HG03135 (cell line): ENCODE data around the gene ELFN2.

Source experiments
- ATAC-seq: cut with Tn5 transposase; IDR thresholded peaks from one replicate; pipeline ENCODE4 v1.9.1; 2021; ENCODE audit warnings: mild to moderate bottlenecking, moderate library complexity; ENCODE audit not compliant: unreplicated experiment

ELFN2 gene

GRCh38 chr22:37427711-37428635 lies 694 bp upstream of the ELFN2 start:
- ATAC-seq = no peak

DNA sequence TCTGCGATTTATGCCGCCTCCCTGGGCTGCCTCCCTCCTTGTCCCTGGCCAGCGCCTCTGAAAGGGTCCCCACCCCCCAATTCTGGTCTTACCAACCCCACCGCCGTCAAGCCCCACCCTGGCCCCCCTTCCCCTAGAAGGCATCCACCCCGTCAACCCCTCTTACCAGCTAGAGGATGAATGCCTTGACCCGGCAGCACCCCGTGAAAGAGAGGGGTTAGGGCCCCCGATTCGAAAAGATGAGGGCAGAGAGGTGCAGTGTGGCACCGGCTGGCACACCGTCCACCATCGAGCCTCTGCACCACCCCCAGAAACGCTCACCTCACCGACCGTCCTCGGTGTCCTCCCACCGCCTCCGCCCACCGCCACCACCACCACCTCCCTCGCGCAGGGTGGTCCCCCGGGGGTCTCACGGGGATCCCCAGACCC lies 559 bp downstream of the ELFN2 start:
- no peak for ATAC-seq

GRCh38 chr22:37425800-37426705 lies 1.2 kb downstream of the ELFN2 start:
- no peak for ATAC-seq

DNA sequence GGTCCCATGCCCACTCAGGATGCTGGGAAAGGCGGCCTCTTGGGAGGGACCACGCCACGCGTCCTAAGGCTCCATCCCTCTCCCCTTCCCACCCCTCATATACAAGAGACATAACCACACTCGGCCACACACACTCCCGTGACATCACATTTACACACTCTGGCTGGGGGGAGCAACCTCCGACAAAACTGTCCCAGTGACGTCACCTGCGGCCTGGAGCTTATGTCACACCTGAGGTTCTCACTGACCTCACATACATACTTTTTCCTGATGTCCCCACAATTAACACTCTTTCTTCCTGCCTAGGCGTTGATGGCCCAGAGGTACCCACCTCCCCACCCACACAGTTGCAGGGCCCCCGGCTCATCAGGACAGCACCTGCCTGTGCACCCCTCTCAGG lies 1.9 kb downstream of the ELFN2 start:
- ATAC-seq = no peak

- no peak for ATAC-seq
Observed at GRCh38 chr22:37423283-37423682, 4.0 kb downstream of the ELFN2 start.

- no peak for ATAC-seq
Observed at GRCh38 chr22:37421468-37421877, 5.8 kb downstream of the ELFN2 start.

DNA sequence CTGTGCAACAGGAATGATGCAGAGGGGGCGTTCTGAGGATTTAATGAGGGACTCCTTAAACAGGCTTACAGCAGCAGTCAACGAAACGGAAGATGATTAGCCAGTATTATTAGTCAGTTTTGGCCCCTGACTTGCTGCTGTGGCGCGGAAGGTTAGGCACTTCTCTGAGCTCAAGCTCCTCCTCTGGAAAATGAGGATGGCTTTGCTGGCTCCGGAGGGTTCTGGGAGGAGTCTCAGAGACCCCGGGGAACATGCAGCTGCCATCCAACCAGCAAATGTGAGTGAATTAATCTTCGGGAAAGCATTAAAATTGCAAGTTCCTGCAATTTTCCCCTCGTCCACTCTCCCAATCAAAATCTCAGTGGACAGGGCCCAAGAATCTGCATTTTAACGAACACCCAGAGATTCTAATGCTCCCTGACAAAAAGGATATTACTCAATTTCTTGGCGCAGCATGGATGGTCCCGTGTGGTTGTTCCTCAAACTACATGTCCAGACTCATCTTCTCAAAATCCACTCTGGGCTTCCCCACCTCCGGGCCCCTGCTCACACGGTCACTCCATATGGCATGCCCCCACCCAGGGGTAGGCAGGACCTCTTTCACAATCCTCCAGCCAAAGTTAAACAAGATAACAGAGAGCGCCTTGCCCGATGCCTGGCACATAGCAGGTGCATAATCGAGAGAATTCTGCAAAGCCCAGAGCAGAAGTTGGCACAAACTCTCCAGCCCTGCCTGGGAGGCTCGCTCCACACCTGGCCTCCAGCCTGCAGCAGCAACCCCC lies 6.4 kb downstream of the ELFN2 start:
- ATAC-seq = no peak

- no peak for ATAC-seq
Observed at GRCh38 chr22:37419969-37420685, 7.2 kb downstream of the ELFN2 start.

DNA sequence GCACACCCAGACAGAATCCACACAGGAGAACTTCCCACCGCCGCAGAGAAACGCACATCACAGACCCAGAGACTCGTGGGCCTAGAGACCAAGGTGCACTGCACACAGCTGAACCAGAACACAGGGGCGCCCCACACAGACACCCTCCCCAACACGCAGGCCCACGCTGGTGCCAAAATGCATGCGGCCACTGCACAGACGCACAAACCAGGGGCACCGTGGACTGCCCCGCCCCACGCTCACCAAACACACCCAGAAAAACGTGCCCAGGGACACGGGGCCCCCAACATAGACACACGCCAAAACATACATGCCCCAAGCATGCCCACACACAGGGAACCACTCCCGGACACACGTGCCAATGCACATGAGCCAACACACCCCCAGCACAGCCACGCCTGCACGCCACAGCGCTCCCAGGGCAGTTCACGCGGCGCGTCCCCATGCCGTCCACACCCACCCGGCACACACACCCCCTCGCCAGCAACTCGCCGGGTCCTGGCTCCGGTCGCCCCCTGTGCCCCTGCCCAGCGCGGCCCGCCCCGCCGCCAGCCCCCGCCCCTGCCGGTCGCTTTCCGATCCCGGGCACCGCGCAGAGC lies 7.8 kb downstream of the ELFN2 start:
- no peak for ATAC-seq

- ATAC-seq = no peak
Observed at GRCh38 chr22:37418627-37419369, 8.5 kb downstream of the ELFN2 start.

DNA sequence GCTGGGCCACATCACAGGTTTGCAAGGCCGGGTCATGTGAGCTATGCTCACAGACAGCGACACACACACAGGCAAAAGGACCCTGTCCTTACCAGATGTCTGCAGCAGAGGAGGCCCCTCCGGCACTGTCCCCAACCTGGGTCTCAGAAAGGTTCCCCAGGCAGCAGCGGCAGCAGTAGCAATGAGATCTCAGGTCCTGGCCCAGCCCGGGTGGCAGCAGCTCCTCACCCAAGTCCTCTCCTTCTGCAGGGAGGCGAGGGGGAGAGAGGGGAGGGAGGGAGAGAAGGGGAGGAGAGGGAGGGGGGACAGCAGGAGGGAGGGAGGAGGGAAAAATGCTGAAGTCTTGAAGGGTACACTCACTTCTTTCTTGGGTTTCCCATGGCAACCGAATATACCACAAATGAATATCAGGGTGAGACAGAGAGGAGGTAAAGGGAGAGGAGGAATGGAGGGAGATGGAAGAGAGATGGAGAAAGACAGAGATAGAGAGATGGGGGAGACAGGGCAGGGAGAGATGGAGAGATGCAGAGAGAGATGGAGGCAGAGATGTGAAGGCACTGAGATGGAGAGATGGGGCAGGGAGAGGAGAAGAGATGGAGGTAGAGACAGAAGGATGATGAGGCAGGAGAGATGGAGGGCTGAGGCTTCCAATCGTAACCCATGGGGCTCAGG lies 9.5 kb downstream of the ELFN2 start:
- no peak for ATAC-seq

GRCh38 chr22:37417264-37417663 lies 10.0 kb downstream of the ELFN2 start:
- ATAC-seq = no peak

DNA sequence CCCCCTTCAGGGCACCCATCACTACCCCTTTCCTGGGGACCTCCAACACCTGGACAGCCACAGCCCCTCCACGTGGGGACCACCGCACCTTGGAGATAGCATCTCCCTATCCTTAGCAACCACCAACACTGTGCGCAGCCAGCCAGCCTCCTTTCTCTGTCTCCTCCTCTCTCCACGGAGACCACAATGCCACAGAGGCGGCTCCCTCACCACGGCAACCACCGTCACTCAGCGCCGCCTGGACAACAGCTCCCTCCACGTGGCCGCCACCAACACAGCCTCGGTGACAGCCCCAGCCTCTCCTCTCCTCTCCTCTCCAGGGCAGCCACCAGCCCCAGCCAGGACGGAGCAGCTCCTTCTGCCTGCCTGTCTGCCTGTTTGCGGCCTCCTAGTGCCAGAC lies 10.5 kb downstream of the ELFN2 start:
- no peak for ATAC-seq

DNA sequence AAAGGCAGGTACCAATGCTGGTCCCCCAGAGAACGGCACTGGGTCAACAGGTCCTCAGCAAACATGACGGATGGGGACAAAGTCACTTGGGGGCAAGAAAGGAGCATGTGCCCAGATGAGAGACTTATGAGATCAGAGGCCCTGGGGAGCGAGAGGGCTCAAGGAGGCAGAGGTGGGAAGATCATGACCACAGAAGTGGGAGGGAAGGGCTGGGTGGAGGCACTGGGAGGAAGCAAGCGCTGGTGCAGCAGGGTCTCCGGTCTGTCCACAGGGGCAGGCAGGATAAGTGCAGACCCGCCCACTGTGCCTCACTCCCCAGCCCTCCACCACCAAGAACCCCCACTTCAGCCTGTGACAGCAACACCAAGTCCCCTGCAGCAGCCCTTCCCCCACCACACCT lies 10.9 kb downstream of the ELFN2 start:
- no peak for ATAC-seq

GRCh38 chr22:37415210-37415609 lies 12.1 kb downstream of the ELFN2 start:
- no peak for ATAC-seq

- no peak for ATAC-seq
Observed at GRCh38 chr22:37414288-37414687, 13.0 kb downstream of the ELFN2 start.

- ATAC-seq = no peak
Observed at GRCh38 chr22:37413546-37413945, 13.7 kb downstream of the ELFN2 start.

- ATAC-seq = no peak
Observed at GRCh38 chr22:37412495-37413250, 14.6 kb downstream of the ELFN2 start.
